GM19438 (cell line): ENCODE results near the gene CHTOP.

Experiments
- ATAC-seq: cut with Tn5 transposase; IDR thresholded peaks from one replicate; pipeline ENCODE4 v1.9.1; 2021; ENCODE audit warnings: low read depth; ENCODE audit not compliant: unreplicated experiment

Gene CHTOP

GRCh38 chr1:153612111-153612754 is 21.6 kb upstream of the CHTOP start:
- no peak for ATAC-seq

- no peak for ATAC-seq
Measured at GRCh38 chr1:153612755-153613331, 21.0 kb upstream of the CHTOP start, which contains the start of gene S100A16. S100A16 (minus strand) TSS chr1:153613137; CDS start chr1:153608151, 4,986 bp downstream.

- no peak for ATAC-seq
Measured at GRCh38 chr1:153613406-153613805, 20.5 kb upstream of the CHTOP start.

GRCh38 chr1:153614189-153614900 is 19.5 kb upstream of the CHTOP start:
- ATAC-seq, result no peak

GRCh38 chr1:153614906-153615305 is 19.0 kb upstream of the CHTOP start:
- ATAC-seq, result no peak

GRCh38 chr1:153615406-153615805 is 18.5 kb upstream of the CHTOP start:
- ATAC-seq, result no peak

GRCh38 chr1:153616144-153616916 is 17.5 kb upstream of the CHTOP start, which contains the start of gene S100A14:
S100A14 (minus strand) TSS chr1:153616325; CDS start chr1:153615858, 467 bp downstream.
- ATAC-seq, result no peak

GRCh38 chr1:153616917-153617311 is 17.0 kb upstream of the CHTOP start:
- no peak for ATAC-seq

GRCh38 chr1:153617663-153618062 is 16.2 kb upstream of the CHTOP start:
- ATAC-seq, result peak; percentile 75

GRCh38 chr1:153619171-153619570 is 14.7 kb upstream of the CHTOP start:
- no peak for ATAC-seq

- ATAC-seq, result no peak
Measured at GRCh38 chr1:153623101-153623500, 10.8 kb upstream of the CHTOP start.

GRCh38 chr1:153624965-153625611 is 8.8 kb upstream of the CHTOP start:
- no peak for ATAC-seq

- no peak for ATAC-seq
Measured at GRCh38 chr1:153626477-153626903, 7.4 kb upstream of the CHTOP start.

- no peak for ATAC-seq
Measured at GRCh38 chr1:153626904-153627714, 6.8 kb upstream of the CHTOP start, which contains the start of gene S100A13. S100A13 (minus strand) TSS chr1:153627505; CDS start chr1:153626472, 1,033 bp downstream.

- no peak for ATAC-seq
Measured at GRCh38 chr1:153627715-153628626, 5.9 kb upstream of the CHTOP start, which contains the start of gene S100A1. S100A1 (plus strand) TSS chr1:153628434; CDS start chr1:153630522, 2,088 bp downstream.

- no peak for ATAC-seq
Measured at GRCh38 chr1:153628638-153629342, 5.1 kb upstream of the CHTOP start.

- no peak for ATAC-seq
Measured at GRCh38 chr1:153629343-153629665, 4.6 kb upstream of the CHTOP start.

GRCh38 chr1:153629971-153630370 is 3.9 kb upstream of the CHTOP start:
- no peak for ATAC-seq
